OCI-LY1 (cell line): ENCODE results near the gene MB.

Experiments used
- H2AFZ ChIP-seq: fragments of 200-600 bp; sonication (generic), shearing (Covaris generic); 2 replicates; pipeline ENCODE4 v1.6.0; 2014; ENCODE audit warnings: antibody characterized with exemption, mild to moderate bottlenecking, low read length
- H3F3A ChIP-seq: fragments of 200-600 bp; sonication (generic), shearing (Covaris generic); 2 replicates; pipeline ENCODE4 v1.6.0; 2014; ENCODE audit warnings: mild to moderate bottlenecking, antibody characterized with exemption, low read length, moderate library complexity; ENCODE audit not compliant: insufficient read depth
- H3K27ac ChIP-seq: fragments of 200-600 bp; sonication (generic); 2 replicates; pipeline ENCODE4 v1.5.1; 2014; ENCODE audit warnings: low read length, mixed run types, mild to moderate bottlenecking, low read depth; ENCODE audit not compliant: poor library complexity, severe bottlenecking
- H3K27me3 ChIP-seq: fragments of 200-600 bp; sonication (generic); 2 replicates; pipeline ENCODE4 v1.6.0; 2014; ENCODE audit warnings: antibody characterized with exemption, mild to moderate bottlenecking, low read length, moderate library complexity; ENCODE audit not compliant: insufficient read depth
- H3K36me3 ChIP-seq: fragments of 200-600 bp; sonication (generic); 2 replicates; pipeline ENCODE4 v1.6.1; 2014; ENCODE audit warnings: mild to moderate bottlenecking, antibody characterized with exemption, low read length, moderate library complexity, mixed read lengths; ENCODE audit not compliant: insufficient read depth
- H3K4me1 ChIP-seq: fragments of 200-600 bp; sonication (generic); 2 replicates; pipeline ENCODE4 v1.5.1; 2014; ENCODE audit warnings: mild to moderate bottlenecking, low read length, moderate library complexity; ENCODE audit not compliant: insufficient read depth, severe bottlenecking
- H3K4me2 ChIP-seq: fragments of 200-600 bp; sonication (generic), shearing (Covaris generic); 2 replicates; pipeline ENCODE4 v1.6.1; 2014; ENCODE audit warnings: low read length
- H3K4me3 ChIP-seq: fragments of 200-600 bp; sonication (generic); 2 replicates; pipeline ENCODE4 v1.5.1; 2014; ENCODE audit warnings: low read length, low read depth, mild to moderate bottlenecking, mixed read lengths; ENCODE audit not compliant: poor library complexity, severe bottlenecking
- H3K79me2 ChIP-seq: fragments of 200-600 bp; shearing (Covaris generic); 2 replicates; pipeline ENCODE4 v1.6.1; 2016; ENCODE audit warnings: mixed run types, low read length, mixed read lengths; ENCODE audit not compliant: insufficient read depth
- H3K9ac ChIP-seq: fragments of 200-600 bp; sonication (generic), shearing (Covaris generic); 2 replicates; pipeline ENCODE4 v1.6.1; 2014; ENCODE audit warnings: mild to moderate bottlenecking, low read length, mixed read lengths
- H3K9me2 ChIP-seq: fragments of 200-600 bp; sonication (generic), shearing (Covaris generic); 2 replicates; pipeline ENCODE4 v1.6.1; 2014; ENCODE audit warnings: low read depth, mild to moderate bottlenecking, low read length, mixed read lengths
- H3K9me3 ChIP-seq: fragments of 200-600 bp; shearing (Covaris generic); 2 replicates; pipeline ENCODE4 v1.6.1; 2014; ENCODE audit warnings: low read length, mixed read lengths
- H4K20me1 ChIP-seq: fragments of 200-600 bp; sonication (generic), shearing (Covaris generic); 2 replicates; pipeline ENCODE4 v1.6.0; 2016; ENCODE audit warnings: mild to moderate bottlenecking, low read length; ENCODE audit not compliant: insufficient read depth
- EZH2 ChIP-seq: fragments of 200-600 bp; sonication (generic), shearing (Covaris generic); IDR thresholded peaks from 2 replicates; pipeline ENCODE4 v1.8.0; 2017; ENCODE audit warnings: borderline replicate concordance, mixed run types, mild to moderate bottlenecking, antibody characterized with exemption, low read length, moderate library complexity, mixed read lengths
- TF ChIP-seq, protein P1 (sequence below): fragments of 200-600 bp; sonication (generic), shearing (Covaris generic); IDR thresholded peaks from 2 replicates; pipeline ENCODE4 v1.5.1; 2017; ENCODE audit warnings: mild to moderate bottlenecking, antibody characterized with exemption, low read length, moderate library complexity, mixed read lengths

MB gene

DNA sequence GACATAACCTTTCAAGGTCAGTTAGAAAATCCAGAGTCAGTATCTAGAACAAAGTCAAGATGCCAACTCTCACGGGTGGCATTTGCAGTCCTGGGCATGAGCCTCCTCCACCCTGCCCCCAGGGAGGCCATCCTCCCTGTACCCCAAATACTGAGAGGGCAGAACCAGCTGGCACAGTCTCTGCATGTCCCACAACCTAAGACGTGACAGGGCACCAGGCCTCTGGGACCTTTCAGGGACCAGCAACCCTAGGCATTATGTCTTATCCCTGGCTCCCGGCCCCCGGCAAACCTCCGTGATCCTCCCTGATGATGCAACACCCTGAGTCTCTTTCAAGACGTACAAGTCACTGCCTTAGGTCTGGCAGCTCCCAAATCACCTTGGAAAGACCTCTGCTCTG lies 2.0 kb downstream of the MB start:
- Histone ChIP-seq H3K27ac (no peak overlapping the region), H3K4me1 (no peaks in the 10 kb centered on the region), H3K79me2 (no peaks in the 10 kb centered on the region), H3K9ac (no peak overlapping the region), H3F3A (no peaks in the 10 kb centered on the region), H2AFZ (no peak overlapping the region), H3K4me2 (no peak overlapping the region), H3K9me2 (no peaks in the 10 kb centered on the region), H4K20me1 (no peaks in the 10 kb centered on the region), H3K27me3 (0 out of 2 replicates have a peak, but pooled peaks cover 3% of the 10 kb centered on the region), H3K36me3 (no peaks in the 10 kb centered on the region), H3K9me3 (no peaks in the 10 kb centered on the region), H3K4me3 (no peak overlapping the region)
- TF ChIP-seq EZH2, result no peak
- TF ChIP-seq, protein P1, sequence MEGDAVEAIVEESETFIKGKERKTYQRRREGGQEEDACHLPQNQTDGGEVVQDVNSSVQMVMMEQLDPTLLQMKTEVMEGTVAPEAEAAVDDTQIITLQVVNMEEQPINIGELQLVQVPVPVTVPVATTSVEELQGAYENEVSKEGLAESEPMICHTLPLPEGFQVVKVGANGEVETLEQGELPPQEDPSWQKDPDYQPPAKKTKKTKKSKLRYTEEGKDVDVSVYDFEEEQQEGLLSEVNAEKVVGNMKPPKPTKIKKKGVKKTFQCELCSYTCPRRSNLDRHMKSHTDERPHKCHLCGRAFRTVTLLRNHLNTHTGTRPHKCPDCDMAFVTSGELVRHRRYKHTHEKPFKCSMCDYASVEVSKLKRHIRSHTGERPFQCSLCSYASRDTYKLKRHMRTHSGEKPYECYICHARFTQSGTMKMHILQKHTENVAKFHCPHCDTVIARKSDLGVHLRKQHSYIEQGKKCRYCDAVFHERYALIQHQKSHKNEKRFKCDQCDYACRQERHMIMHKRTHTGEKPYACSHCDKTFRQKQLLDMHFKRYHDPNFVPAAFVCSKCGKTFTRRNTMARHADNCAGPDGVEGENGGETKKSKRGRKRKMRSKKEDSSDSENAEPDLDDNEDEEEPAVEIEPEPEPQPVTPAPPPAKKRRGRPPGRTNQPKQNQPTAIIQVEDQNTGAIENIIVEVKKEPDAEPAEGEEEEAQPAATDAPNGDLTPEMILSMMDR, result no peak

DNA sequence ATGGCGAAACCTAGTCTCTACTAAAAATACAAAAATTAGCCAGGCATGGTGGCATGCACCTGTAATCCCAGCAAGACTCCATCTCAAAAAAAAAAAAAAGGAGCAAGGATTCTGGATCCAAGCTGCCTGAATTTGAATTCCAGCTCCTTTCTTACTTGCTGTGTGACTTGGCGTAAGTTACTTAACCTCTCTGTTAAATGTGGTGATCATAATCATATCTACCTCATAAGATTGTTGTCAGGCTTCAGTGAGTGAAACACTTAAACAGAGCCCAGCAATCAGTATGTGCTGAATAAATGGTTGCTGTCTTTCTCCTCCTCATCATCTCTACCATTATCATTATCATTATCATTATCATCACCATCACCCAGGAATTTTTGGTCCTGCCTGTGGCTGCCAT lies 2.7 kb downstream of the MB start:
- Histone ChIP-seq H3K9me3 (no peaks in the 10 kb centered on the region), H3K9me2 (no peaks in the 10 kb centered on the region), H3F3A (no peaks in the 10 kb centered on the region), H3K27me3 (0 out of 2 replicates have a peak, but pooled peaks cover 3% of the 10 kb centered on the region), H3K79me2 (no peaks in the 10 kb centered on the region), H3K4me1 (no peaks in the 10 kb centered on the region), H2AFZ (no peak overlapping the region), H4K20me1 (no peaks in the 10 kb centered on the region), H3K9ac (no peak overlapping the region), H3K27ac (no peak overlapping the region), H3K36me3 (no peaks in the 10 kb centered on the region), H3K4me3 (no peak overlapping the region), H3K4me2 (no peak overlapping the region)
- no peak for TF ChIP-seq EZH2
- TF ChIP-seq, protein P1, result no peak

DNA sequence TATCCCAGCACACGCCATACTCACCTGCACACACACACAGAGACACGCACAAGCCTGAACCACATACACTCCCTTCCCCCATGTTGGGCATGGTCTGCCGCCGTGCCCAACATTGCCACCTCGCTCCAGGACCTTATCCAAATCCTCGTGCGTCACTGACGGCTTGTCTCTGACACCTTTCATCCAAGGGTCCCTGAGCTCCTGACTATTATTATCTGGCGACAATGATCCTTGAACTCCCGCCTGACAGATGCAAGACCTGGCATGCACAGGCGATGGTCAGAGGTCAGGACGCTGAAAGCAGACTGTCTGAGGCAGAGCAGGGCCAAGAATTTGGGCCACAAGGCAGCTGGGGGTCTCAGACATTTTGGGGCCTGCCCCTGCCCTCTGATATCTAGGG lies 4.2 kb downstream of the MB start:
- Histone ChIP-seq H3K27me3 (0 out of 2 replicates have a peak, but pooled peaks cover 3% of the 10 kb centered on the region), H3F3A (no peaks in the 10 kb centered on the region), H3K4me3 (no peak overlapping the region), H3K4me1 (no peaks in the 10 kb centered on the region), H4K20me1 (no peaks in the 10 kb centered on the region), H3K79me2 (no peaks in the 10 kb centered on the region), H3K9me3 (no peaks in the 10 kb centered on the region), H3K27ac (no peak overlapping the region), H3K4me2 (no peak overlapping the region), H2AFZ (no peak overlapping the region), H3K9ac (no peak overlapping the region), H3K36me3 (no peaks in the 10 kb centered on the region), H3K9me2 (no peaks in the 10 kb centered on the region)
- TF ChIP-seq EZH2, result no peak
- TF ChIP-seq, protein P1, result no peak
